Activated gamma-delta T cell treated with anti-CD3 and anti-CD28 coated beads, Interleukin-2, amount 50 U/mL, for 16 hours (primary cell): ENCODE data around the gene KBTBD12.
"Not testable (repeated sequence)": the region's sequence is repeated elsewhere in the genome, so short reads cannot be mapped to it uniquely, and the experiment has no call there.

Experiments used
- DNase-seq: peaks from one replicate; pipeline ENCODE4 v3.0.0-alpha.2; 2020; ENCODE audit warnings: low read depth

Gene KBTBD12, protein sequence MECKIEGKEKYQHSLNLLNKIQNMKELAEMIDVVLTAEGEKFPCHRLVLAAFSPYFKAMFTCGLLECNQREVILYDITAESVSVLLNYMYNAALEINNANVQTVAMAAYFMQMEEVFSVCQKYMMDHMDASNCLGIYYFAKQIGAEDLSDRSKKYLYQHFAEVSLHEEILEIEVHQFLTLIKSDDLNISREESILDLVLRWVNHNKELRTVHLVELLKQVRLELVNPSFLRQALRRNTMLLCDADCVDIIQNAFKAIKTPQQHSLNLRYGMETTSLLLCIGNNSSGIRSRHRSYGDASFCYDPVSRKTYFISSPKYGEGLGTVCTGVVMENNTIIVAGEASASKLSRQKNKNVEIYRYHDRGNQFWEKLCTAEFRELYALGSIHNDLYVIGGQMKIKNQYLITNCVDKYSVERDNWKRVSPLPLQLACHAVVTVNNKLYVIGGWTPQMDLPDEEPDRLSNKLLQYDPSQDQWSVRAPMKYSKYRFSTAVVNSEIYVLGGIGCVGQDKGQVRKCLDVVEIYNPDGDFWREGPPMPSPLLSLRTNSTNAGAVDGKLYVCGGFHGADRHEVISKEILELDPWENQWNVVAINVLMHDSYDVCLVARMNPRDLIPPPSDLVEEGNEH

DNA sequence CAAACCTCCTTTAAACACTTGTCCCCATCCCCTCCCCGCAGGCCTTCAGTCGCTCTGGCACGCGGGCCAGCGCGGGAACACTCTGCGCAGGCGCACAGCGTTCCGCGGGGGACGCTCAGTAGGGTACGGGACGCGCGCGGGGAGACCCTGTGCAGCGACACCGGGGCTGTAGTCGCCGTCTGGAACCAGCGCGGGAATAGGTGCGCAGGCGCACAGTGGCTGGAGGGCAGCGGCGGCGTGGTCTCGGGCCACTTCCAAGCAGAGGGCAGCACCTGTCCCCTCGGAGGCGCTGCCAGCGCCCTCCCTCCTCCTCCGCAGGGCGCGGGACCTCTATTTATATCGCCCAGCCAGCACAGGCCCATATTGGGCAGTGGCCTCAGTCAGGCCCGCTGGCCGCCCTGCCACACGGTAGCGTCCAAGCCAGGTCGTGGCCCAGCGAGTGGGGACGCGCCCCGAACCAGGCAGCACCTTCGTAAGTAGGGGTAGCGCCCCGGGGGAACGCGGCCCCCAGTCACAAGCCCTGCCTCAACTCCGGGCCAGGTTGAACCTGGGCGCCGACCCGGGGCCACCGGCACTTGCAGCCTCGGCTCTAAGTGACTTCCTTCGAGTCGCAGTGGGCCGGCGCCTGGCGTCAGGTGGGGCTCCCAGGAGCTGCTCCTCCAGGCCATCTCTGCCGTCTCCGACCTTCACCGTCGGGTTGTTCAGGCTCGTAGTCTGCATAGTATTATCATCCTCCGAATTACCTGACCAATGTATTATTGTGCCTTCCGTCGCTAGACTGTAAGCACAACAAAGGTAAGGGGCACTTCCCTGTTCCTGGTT is at the start of gene KBTBD12:
TSS of gene KBTBD12 (plus strand) at position 118 of the 822 bp plus-strand sequence. CDS start 7,830 bp downstream, outside the sequence.
- DNase-seq, result no peak

DNA sequence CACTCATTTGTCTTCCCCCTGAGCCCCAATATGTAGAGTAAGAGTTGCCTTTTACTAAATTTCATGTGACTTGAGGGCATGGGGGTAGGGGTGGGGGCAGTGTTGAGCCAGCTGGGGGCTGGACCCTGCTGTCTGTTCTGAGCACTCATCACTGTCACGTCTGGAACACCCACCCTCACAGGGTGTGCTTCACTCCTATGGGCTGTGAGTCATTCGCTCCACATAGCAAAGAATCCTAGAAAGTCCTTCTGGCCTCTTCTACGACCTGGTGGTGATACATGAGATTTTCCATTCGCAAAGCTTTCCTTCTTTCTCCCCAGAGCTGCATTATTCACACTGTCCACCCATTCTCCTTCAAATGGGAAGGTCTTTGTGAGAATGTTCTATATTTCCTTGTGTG is 49.1 kb upstream of the KBTBD12 start:
- no peak for DNase-seq

DNA sequence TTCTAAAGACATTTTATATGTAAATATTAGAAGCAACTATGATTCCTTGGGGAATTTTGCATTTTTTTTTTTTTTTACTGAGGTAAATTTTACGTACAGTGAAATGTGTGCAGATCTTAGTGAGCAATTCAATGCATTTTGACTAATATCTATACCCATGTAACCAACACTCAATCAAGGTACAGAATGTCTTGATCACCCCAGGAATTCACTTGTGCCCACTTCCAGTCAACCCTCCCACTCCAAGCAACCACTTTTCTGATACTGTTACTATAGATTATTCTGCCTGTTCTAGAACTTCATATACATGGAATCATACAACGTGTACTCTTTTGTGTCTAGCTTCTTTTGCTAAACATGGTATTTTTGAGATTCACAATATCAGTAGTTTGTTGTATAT is 47.6 kb upstream of the KBTBD12 start:
- DNase-seq, result no peak

DNA sequence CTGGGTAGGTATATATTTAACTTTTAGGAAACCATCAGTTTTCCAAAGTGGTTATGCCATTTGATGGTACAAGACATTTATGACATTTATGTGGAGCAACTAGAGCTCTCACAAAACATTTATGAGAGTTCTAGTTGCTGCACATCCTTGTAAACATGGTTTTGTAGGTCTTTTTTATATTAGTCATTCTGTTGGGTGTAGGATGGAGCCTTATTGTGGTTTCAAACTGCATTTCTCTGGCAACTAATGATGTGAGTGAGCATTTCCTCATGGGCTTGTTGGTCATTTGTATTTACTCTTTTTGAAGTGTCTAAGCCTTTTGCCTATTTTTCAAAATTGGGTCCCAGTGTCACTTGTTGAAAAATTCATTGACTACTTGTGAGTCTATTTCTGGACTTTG is 47.0 kb upstream of the KBTBD12 start:
- DNase-seq, result no peak

DNA sequence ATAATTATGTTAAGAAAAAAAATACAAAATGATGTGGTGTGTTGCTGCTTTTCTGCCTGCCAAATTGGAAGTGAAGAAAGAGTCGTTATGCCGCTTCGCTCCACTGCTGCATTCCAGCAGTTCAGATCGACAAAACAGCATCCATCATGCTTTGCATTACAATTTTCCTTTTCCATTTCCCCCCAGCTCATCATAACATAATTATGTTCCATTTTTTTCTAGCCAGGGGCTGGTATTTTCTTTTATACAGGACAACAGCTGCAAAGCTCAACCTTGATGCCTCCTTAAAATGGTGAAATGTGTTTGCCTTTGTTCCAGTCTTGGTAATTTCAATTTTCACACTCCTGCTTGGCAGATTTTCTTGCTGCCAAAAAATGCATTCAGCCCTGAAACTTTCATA is 44.9 kb upstream of the KBTBD12 start:
- no peak for DNase-seq

DNA sequence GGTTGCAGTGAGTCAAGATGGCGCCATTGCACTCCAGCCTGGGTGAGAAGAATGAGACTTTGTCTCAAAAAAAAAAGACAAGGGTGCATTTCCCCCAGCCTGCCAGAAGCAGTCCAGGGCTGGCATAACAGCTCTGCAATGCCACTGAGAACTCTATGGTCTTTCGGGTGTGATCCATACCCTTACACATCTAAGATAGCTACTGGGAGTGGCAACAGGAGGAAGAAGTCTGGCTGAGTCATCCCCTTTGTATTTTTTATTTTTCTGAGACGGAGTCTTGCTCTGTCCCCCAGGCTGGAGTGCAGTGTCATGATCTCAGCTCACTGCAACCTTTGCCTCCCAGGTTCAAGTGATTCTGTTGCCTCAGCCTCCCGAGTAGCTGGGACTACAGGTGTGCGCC is 40.9 kb upstream of the KBTBD12 start:
- DNase-seq, result not testable (repeated sequence)

DNA sequence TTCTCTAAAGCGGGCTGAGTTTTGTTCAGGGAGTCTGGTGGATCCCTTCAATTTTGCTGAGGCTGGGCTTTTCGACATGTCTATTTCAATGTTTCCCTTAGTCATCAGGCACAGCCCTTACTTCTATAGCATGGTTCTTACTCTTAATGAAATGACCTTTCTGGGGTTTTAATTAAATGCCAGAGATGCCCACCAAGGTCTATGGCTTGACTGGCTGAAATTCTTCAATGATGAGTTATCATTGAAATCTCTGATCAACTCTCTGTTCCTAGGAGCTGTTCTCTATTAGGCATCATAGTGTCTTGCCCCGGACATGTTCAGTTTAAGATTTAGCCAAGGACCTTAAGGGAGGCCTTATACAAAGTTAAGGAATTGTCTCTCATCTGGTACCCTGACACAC is 33.4 kb upstream of the KBTBD12 start:
- DNase-seq, result no peak

DNA sequence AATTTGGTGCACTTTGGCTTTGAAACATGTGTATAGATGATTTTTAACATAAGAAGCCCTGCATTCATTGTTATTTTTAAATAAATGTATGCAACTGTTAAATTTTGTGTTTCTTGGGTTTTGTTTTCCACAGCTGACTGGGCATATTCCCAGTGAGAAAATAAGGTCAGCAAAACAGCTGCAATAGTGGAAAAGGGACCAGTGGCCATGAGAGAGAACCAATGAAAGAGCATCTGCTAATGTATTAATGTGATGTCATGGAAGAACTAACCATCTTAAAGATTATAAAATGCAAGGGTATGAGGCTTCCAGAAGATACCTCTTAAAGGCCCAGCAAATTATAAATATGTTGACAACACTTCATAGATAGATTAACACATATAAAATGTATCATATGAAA is 31.0 kb upstream of the KBTBD12 start:
- DNase-seq, result no peak

DNA sequence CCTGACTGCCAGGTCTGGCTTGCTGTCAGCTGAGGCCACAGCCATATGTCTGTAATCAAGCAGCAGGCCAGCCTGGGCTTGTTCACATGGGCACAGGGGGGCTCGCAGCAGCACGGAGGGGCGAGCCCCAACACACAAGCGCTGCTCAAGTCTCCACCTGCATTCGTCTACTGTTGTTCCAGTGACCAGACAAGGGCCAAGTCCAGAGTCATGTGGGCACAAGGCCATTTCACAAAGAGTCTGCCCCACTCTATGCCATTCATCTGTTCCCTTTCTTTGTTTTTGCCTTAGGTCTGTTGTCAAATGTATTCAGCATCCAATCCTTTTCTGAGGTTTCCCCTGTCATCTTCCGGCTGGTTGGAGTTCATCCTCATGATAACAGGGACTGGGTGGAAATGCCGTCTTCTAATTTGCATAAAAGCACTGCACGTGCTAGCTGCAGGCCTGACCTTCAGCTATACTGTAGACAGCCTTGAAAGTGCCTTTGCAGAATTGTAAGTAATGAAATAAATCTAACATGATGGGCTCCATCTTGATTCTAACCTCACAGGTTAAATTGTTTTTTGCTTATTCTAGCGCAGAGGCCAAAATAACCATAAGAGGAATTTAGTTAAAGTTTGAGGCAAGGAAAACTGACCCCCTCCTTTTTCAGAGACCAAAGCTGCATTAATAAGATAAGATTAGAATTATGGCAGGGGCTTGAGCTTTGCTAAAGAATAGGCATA is 28.6 kb upstream of the KBTBD12 start:
- no peak for DNase-seq

DNA sequence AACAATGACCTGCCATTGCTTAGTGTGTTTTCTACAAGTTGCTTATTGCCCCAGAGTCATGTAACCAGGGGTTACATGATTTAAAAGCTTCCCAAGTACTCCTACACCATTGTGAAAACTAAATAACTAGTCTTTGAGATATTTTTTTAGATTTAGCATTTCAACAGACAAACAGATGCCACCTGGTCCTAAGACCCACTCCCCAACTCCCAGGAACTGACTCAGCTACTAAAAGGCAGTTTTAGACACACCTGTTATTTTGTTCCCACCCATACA is 28.1 kb upstream of the KBTBD12 start:
- no peak for DNase-seq

DNA sequence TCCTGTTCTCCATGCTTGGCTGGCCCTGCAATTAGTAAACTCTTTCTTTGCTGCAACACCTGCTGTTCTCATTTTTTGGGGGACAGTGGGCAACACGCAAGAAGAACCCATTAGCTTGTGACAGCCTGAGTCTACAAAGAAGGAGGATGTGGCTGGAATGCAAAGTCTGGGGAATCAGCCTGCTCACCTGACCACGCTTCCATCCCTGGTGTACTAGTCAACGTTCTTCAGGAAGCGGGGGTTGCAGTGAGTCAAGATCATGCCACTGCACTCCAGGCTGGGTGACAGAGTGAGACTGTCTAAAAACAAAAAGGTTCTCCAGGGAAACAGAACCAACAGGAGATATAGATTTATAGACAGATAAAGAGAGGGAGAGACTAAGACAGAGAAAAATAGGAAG is 27.7 kb upstream of the KBTBD12 start:
- DNase-seq, result no peak

DNA sequence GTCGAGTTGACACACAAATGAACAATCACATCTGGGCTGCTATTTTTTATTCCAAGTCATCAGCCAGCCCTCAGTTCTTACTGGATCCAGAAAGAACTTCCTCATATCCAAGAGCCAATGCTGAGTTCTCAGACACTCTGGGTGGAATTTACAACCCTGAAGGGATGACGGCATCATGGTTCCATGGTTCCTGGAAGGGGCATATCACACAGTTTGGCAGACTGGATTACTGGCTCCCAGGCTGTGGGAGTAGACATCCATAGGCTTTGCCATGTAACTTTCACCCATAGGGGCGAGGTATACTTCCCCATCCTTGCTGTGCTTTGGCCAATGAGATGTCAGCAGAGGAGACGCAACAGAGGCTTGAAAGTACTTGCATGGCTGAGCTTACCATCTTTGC is 26.9 kb upstream of the KBTBD12 start:
- DNase-seq, result no peak

DNA sequence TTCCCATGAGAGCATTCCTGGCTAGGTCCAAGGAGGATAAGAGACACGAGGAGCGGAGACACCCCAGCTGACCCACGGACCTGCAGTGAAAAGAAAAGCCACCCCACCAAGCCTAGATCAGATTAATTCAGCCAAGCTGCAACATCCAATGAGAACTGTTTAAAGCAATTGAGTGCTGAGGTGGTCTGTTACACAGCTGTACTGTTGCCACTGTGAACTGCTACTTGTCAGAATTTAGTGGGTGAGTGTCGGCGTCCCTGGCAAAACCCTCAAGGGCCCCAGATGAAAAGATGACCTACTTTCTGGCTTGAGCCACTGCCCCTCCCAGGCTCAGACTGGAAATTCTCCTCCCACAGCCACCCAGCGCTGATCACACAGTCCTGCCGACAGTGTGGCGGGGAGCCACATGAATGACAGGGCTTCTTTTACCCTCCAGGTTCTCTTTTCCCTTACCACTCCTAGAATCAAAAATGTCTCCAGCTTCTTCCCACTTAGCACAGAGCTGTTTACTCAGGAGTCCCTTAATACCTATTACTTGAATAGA is 26.4 kb upstream of the KBTBD12 start:
- no peak for DNase-seq

DNA sequence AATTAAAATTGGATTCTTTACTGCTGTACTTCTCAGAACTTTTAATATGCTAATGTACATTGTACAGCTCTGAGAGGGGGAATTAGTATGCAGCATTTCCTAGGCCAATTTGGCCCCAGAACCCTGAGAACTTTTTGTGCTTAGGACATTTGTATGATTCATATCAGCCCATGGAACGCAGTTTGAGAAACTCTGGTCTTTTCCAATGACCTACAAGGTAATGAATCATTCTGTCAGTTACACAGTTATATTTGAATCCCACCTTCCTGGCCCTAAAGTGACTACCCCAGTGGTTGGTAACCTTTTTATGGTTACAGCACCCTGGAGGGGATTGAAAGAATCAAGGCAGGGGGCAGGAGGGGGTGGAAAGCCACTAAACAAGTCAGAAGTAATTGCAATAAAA is 25.6 kb upstream of the KBTBD12 start:
- DNase-seq, result no peak

DNA sequence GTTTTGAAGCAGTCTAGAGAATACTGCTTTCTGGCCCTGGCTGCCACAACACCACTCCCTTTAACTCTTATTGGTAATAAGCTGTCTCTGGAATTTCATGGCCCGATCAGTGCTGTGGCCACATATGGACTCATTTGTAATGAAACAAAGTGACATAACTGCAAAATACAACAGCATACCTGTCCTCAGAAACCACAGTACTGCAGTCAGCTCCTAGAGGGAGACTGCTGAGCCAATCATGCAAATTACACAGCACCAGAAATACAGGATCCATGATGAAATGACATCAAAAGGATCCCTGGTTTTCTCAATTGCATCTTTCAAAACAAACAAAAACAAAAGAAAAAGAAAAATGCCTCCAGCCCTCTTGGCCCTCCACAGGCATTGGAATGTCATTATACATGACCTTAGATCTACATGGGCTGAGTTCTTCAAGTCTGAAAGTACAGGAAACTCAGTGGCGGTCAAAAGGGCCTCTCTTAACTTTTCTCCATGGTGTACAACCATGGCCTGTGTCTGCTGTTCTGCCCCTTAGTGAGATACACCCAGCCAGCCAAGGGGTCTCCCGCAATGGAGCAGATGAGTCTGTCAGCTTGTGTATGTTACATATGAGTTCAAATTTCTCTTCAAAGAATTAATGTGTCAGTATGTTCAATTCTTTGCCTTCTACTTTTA is 24.9 kb upstream of the KBTBD12 start:
- no peak for DNase-seq

DNA sequence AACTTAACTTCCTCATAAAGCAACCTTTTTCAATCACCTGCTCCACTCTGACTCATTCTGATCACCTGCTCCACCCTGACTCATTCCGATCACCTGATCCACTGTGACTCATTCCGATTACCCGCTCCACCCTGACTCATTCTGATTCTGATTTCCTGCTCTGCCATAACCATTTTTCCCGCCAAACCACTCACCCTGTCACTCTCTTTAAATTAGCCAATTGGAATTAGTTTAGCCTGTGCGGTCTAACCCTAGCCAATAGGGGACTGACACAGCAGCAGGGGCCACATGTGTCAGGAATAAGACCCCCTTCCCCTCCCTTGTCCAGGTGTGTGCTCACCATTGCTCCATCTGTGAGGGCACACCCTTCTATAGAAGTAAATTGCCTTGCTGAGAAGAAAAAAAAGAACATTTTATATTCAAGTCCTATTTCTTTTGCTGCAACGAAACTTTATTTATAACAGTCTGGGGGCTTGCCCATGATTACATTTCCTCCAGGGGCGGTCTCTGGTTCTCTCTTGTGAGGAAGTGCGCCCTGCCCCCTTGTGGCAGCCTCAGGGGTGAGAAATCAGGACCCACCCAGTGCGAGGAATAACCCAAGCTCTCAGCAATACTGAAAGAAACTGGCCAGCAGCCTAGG is 24.3 kb upstream of the KBTBD12 start:
- DNase-seq, result not testable (repeated sequence)

DNA sequence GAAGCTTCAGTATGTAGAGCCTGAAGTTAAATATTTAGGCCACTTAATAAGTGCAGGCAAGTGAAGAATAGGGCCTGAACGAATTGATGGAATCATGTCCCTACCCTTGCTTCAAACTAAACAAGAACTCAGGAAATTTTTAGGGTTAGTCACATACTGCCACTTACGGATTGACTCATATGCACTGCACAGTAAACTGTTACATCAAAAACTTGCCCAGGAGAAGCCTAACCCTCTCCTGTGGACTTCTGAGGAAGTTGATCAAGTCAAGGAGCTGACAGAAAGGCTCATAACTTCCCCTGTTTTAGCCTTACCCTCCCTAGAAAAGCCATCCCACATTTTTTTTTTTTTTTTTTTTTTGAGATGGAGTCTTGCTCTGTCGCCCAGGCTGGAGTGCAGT is 20.6 kb upstream of the KBTBD12 start:
- DNase-seq, result no peak

DNA sequence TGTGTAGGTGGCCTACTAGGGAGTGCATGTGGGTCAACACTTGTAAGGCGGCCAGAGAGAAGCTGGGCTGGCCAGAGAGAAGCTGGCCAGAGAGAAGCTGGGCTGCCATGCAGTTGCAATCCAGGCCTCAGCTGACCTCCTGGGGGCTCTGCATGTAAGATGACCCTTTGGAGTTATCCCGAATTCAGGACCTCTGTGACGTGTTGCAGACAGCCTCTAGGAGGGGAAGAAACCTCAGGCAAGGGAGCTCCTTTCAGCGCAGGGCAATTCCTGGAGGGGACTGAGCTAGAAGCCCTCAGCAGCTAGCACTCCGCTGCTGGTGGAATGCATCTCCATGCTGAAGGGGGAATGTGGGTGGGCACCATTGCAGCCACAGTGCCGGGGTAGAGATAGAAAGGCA is 15.8 kb upstream of the KBTBD12 start:
- DNase-seq, result no peak

DNA sequence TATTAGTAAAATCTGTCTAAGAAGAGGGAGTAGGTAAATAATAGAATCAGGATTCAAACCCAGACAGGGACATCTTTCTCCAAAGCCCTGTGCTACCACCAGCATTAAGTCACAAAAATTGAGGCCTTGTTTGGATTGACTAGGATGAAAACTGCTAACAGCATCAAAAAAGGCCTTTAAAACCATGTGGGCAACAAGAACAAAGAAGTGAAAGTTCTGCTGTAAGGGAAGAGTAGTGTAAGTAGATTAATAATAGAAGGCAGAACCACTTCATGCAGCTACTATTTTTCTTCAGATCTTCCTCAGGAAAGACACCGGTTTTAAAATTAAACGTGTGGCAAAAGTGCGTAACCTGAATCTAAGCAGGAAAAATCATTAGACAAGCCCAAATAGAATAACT is 15.3 kb upstream of the KBTBD12 start:
- DNase-seq, result no peak

DNA sequence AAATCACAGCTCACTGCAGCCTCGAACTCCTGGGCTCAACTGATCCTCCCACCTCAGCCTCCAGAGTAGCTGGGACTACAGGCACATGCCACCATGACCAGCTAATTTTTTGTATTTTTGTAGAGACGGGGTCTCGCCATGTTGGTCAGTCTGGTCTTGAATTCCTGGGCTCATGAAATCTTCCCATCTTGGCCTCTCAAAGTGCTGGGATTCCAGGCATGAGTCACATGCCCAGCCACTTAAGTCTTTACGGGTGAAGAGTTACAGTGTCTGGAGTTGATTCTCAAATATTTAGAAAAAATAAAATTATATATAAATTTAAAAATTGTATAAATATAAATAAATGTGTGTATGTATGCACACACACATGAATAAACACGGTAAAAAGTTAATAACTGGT is 14.5 kb upstream of the KBTBD12 start:
- DNase-seq, result no peak

DNA sequence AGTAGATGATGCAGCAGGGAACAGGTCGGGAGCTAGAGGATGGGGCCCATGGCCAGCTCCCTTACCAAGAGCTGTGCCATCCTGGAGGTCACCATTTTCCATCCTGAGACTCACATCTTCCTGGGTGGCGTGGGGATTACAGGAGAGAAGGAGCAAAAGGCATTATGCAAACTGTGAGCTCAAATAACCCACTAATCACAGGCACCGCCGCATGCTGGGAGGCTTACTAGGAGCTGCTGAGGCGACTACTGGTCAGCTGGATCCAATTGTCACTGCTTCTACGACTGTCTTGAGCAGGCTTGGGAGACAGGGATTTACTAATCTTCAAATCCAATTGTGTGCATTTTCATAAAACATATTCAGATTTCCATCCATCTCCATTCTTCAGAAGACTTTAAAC is 12.5 kb upstream of the KBTBD12 start:
- no peak for DNase-seq
